ENCODE measurements around the gene TLCD4. TPM values are rescaled to one million over a fixed set of nuclear protein-coding genes. Genes with fewer than 3 reads are reported as not detected.

Gene TLCD4
- total RNA-seq, 1 experiment from 2014 or later: 2.9 TPM

DNA sequence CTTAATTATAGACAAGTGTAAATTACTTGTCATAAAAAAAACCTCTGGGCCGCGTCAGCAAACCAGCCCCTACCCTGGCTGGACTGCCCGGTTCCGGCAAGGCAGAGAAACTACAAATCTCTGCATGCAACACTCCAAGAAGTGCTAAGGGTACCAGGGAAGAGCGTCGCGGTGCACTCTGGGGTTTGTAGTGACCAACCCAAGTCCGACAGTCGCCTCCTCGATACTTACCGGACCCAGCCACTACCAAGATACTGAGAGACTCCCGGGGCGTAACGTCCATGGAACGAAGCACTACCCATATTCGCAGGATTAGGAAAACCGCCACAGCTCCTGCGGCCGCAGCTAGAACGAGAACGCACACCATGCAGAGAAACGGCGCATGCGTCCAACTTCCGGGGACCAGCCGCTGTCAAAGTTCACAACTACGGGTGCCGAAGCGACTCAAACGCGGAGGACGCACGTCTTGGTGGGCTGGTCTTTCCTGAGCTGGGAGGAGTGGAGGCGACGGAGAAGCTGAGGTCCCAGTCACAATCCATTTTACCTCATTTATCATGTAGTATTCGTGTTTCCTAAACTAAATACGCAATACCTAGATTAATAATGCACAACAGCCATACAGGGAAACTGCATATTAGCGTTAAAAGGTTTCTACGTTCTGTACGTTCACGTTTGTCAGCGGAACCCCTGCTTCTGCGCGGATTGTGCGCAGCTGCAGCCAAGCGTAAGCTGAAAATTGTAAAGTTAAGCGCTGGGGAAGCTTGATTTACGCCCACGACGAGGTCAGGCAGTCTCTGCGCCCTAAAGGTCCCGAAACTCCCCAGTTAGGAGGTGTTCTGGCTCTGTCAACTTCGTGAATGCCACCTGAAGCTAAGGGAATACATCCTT is 44.4 kb upstream of the TLCD4 start, which contains the start of gene ALG14:
TSS of gene ALG14 (minus strand) at position 420 of the 888 bp plus-strand sequence. CDS start at position 367, 53 bp downstream.
- DNase-seq (ENCODE audit: low read depth, low spot score) (peak; percentile 87), ATAC-seq (peak; percentile 100)
- Histone ChIP-seq H3K27me3 (ENCODE audit: control insufficient read depth, insufficient read depth, low read length) (no peaks in the 10 kb centered on the region), H3K4me3 (ENCODE audit: low read depth in 2 of 2, low read length in 2 of 2) (peak within 1 kb of the TSS; percentile 65 to 69), H3K9me3 (ENCODE audit: control insufficient read depth, insufficient read depth, low read depth, low read length) (no peaks in the 10 kb centered on the region), H3K36me3 (ENCODE audit: control insufficient read depth, insufficient read depth, low read length) (no peaks in the 10 kb centered on the region), H3K4me1 (ENCODE audit: control insufficient read depth, insufficient read depth, low read length) (no peaks in the 10 kb centered on the region), H3K27ac (ENCODE audit: low read length) (peak within 1 kb of the TSS; percentile 90)
- POLR2A ChIA-PET: interaction anchor here (0.6 to 0.7 kb wide), 2 partner anchors 13 to 166 kb away, joined by 3 to 4 read pairs; no protein-coding TSS in a partner anchor
- no TSS peak for BruUV-seq (replicated peaks)
- TF ChIP-seq POLR2AphosphoS5 (IDR thresholded peaks at IDR 0.05; ENCODE audit: low read depth, low read length): peak; percentile 60; the same call in 1 of the 2 replicates
- TF ChIP-seq, protein P1, sequence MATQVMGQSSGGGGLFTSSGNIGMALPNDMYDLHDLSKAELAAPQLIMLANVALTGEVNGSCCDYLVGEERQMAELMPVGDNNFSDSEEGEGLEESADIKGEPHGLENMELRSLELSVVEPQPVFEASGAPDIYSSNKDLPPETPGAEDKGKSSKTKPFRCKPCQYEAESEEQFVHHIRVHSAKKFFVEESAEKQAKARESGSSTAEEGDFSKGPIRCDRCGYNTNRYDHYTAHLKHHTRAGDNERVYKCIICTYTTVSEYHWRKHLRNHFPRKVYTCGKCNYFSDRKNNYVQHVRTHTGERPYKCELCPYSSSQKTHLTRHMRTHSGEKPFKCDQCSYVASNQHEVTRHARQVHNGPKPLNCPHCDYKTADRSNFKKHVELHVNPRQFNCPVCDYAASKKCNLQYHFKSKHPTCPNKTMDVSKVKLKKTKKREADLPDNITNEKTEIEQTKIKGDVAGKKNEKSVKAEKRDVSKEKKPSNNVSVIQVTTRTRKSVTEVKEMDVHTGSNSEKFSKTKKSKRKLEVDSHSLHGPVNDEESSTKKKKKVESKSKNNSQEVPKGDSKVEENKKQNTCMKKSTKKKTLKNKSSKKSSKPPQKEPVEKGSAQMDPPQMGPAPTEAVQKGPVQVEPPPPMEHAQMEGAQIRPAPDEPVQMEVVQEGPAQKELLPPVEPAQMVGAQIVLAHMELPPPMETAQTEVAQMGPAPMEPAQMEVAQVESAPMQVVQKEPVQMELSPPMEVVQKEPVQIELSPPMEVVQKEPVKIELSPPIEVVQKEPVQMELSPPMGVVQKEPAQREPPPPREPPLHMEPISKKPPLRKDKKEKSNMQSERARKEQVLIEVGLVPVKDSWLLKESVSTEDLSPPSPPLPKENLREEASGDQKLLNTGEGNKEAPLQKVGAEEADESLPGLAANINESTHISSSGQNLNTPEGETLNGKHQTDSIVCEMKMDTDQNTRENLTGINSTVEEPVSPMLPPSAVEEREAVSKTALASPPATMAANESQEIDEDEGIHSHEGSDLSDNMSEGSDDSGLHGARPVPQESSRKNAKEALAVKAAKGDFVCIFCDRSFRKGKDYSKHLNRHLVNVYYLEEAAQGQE (IDR thresholded peaks at IDR 0.05; ENCODE audit: insufficient read depth in 1 of 2, low read depth in 2 of 2, low read length in 1 of 2): no peak
- in situ Hi-C loops (cut with HindIII; ENCODE audit: low pct_unique_long_range_greater_than_20kb, low sequenced_read_pairs): no loop called here
- intact Hi-C loops (cut with micrococcal nuclease; ENCODE audit: unreplicated experiment): no loop called here
- CTCF ChIA-PET: interaction anchor here (0.5 to 1.4 kb wide), 5 partner anchors 12 to 436 kb away, joined by 3 to 4 read pairs (median 3); partner anchors contain the start of genes RWDD3 and TLCD4

DNA sequence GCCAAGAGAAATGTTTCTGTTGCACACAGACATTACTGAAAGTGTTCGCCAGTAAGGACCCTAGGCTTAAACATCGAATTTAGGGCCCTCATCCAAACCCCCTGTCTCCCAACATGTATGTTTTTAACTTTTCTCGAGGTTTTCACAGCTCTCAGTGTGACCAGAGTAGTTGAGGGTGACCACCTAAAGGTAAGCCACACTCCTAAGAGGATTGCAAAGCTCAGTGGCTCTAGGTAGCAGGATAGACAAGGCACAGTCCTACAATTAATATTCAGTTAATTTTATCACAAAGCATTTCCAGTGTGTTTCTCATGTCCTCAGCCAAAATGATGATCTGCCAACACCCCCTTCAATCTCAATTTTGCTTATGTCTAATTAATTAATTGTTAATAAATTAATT is 43.7 kb upstream of the TLCD4 start:
- intact Hi-C loops (cut with micrococcal nuclease; ENCODE audit: unreplicated experiment): no loop called here
- ChIA-PET CTCF (interaction anchor here (0.5 to 1.4 kb wide), 5 partner anchors 11 to 437 kb away, joined by 3 to 4 read pairs (median 3); partner anchors contain the start of genes RWDD3 and TLCD4), POLR2A (interaction anchor here (0.6 to 0.7 kb wide), 2 partner anchors 13 to 165 kb away, joined by 3 to 4 read pairs; no protein-coding TSS in a partner anchor)
- no peak for ATAC-seq
- no peaks in the 10 kb centered on the region for H3K27me3 ChIP-seq (ENCODE audit: control insufficient read depth, insufficient read depth, low read length)
- in situ Hi-C loops (cut with HindIII; ENCODE audit: low pct_unique_long_range_greater_than_20kb, low sequenced_read_pairs): no loop called here
- no peaks in the 10 kb centered on the region for H3K36me3 ChIP-seq (ENCODE audit: control insufficient read depth, insufficient read depth, low read length)
- no peaks in the 10 kb centered on the region for H3K4me1 ChIP-seq (ENCODE audit: control insufficient read depth, insufficient read depth, low read length)
- no peak for DNase-seq (ENCODE audit: low read depth, low spot score)
- TF ChIP-seq SIN3A (IDR thresholded peaks at IDR 0.05; ENCODE audit: borderline replicate concordance, insufficient read depth, low read depth, low read length) (no peak), TCF7L2 (IDR thresholded peaks at IDR 0.05; ENCODE audit: low read depth, low read length) (no peak), POLR2AphosphoS5 (IDR thresholded peaks at IDR 0.05; ENCODE audit: low read depth, low read length) (no peak)
- TF ChIP-seq, protein P1 (IDR thresholded peaks at IDR 0.05; ENCODE audit: insufficient read depth in 1 of 2, low read depth in 2 of 2, low read length in 1 of 2): no peak
- TF ChIP-seq, protein P2, sequence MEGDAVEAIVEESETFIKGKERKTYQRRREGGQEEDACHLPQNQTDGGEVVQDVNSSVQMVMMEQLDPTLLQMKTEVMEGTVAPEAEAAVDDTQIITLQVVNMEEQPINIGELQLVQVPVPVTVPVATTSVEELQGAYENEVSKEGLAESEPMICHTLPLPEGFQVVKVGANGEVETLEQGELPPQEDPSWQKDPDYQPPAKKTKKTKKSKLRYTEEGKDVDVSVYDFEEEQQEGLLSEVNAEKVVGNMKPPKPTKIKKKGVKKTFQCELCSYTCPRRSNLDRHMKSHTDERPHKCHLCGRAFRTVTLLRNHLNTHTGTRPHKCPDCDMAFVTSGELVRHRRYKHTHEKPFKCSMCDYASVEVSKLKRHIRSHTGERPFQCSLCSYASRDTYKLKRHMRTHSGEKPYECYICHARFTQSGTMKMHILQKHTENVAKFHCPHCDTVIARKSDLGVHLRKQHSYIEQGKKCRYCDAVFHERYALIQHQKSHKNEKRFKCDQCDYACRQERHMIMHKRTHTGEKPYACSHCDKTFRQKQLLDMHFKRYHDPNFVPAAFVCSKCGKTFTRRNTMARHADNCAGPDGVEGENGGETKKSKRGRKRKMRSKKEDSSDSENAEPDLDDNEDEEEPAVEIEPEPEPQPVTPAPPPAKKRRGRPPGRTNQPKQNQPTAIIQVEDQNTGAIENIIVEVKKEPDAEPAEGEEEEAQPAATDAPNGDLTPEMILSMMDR (IDR thresholded peaks at IDR 0.05): no peak
- peak overlapping the region; percentile 65 to 69 for H3K4me3 ChIP-seq (ENCODE audit: low read depth in 2 of 2, low read length in 2 of 2)
- BruUV-seq (replicated peaks): no TSS peak
- peak overlapping the region; percentile 90 for H3K27ac ChIP-seq (ENCODE audit: low read length)
- no peaks in the 10 kb centered on the region for H3K9me3 ChIP-seq (ENCODE audit: control insufficient read depth, insufficient read depth, low read depth, low read length)
